Activated T-cell treated with anti-CD3 and anti-CD28 coated beads for 1 hour (primary cell): Measurements from ENCODE around the gene ZNF646.
"Not testable (repeated sequence)": the region's sequence is repeated elsewhere in the genome, so short reads cannot be mapped to it uniquely, and the experiment has no call there.

Experiments used
- DNase-seq: peaks from one replicate; pipeline ENCODE4 v3.0.0-alpha.2; 2020; ENCODE audit warnings: low read depth

Gene ZNF646

GRCh38 chr16:31085873-31086628 is 11.8 kb downstream of the ZNF646 start:
- DNase-seq, result no peak

GRCh38 chr16:31086629-31086906 is 12.3 kb downstream of the ZNF646 start:
- DNase-seq, result no peak

GRCh38 chr16:31087481-31087880 is 13.3 kb downstream of the ZNF646 start:
- no peak for DNase-seq

GRCh38 chr16:31087971-31088370 is 13.7 kb downstream of the ZNF646 start:
- no peak for DNase-seq

GRCh38 chr16:31088459-31089183 is 14.4 kb downstream of the ZNF646 start, which contains the start of gene PRSS53:
TSS of gene PRSS53 (minus strand) at chr16:31088943. CDS start at chr16:31088809, 134 bp downstream.
- DNase-seq, result no peak

- DNase-seq, result no peak
These were observed 15.0 kb downstream of the ZNF646 start for GRCh38 chr16:31089199-31089598.

GRCh38 chr16:31090540-31090939 is 16.3 kb downstream of the ZNF646 start:
- DNase-seq, result no peak

GRCh38 chr16:31092330-31092729 is 18.1 kb downstream of the ZNF646 start:
- DNase-seq, result no peak

- DNase-seq, result no peak
These were observed 19.0 kb downstream of the ZNF646 start for GRCh38 chr16:31093132-31093703.

GRCh38 chr16:31094088-31094423 is 19.8 kb downstream of the ZNF646 start:
- DNase-seq, result no peak

GRCh38 chr16:31094424-31095120 is 20.4 kb downstream of the ZNF646 start, which contains the start of gene VKORC1:
TSS of gene VKORC1 (minus strand) at chr16:31094797. CDS start at chr16:31094729, 68 bp downstream.
- DNase-seq, result peak; percentile 71

GRCh38 chr16:31099860-31100638 is 25.8 kb downstream of the ZNF646 start:
- no peak for DNase-seq

- not testable (repeated sequence) for DNase-seq
These were observed 26.8 kb downstream of the ZNF646 start for GRCh38 chr16:31100876-31101641.

- peak; percentile 77 for DNase-seq
These were observed 31.5 kb downstream of the ZNF646 start for GRCh38 chr16:31105677-31106213.

GRCh38 chr16:31106509-31107464 is 32.6 kb downstream of the ZNF646 start:
- DNase-seq, result no peak

- DNase-seq, result no peak
These were observed 33.2 kb downstream of the ZNF646 start for GRCh38 chr16:31107465-31107867.

GRCh38 chr16:31108035-31108793 is 34.0 kb downstream of the ZNF646 start, which contains the start of gene BCKDK:
TSS of gene BCKDK (plus strand) at chr16:31108386. CDS start at chr16:31109224, 838 bp downstream.
- DNase-seq, result peak; percentile 47

- DNase-seq, result no peak
These were observed 34.8 kb downstream of the ZNF646 start for GRCh38 chr16:31108794-31109558.
